ENCODE results near the gene MED27. TPM values are rescaled to one million over a fixed set of nuclear protein-coding genes. Genes with fewer than 3 reads are reported as not detected.

The MED27 gene
- total and polyA plus RNA-seq, 7 donors = 10.7 to 24.4 (median 14.2) TPM

DNA sequence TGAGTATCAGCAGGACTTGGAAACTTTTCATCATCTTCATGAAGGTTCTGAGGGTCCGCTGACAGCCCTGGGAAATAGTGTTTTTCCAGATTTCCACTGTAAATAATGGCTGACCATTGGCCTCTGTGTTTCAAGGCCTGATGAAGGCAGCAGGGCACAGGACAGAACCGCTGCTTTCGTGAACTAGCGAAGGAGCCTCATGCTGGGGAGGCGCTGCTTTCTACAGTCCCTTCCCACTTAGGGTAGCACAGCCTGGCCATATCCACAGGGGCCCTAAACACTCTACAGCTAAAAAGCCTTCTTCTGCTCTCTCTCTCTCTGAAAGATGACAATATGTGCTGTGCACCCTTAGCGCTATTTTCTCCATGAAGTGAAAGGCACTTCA is 118.2 kb downstream of the MED27 start:
- 97 to 98% (median 98%) methylated on average over 6 of the region's 6 CpGs for WGBS, 3 donors

DNA sequence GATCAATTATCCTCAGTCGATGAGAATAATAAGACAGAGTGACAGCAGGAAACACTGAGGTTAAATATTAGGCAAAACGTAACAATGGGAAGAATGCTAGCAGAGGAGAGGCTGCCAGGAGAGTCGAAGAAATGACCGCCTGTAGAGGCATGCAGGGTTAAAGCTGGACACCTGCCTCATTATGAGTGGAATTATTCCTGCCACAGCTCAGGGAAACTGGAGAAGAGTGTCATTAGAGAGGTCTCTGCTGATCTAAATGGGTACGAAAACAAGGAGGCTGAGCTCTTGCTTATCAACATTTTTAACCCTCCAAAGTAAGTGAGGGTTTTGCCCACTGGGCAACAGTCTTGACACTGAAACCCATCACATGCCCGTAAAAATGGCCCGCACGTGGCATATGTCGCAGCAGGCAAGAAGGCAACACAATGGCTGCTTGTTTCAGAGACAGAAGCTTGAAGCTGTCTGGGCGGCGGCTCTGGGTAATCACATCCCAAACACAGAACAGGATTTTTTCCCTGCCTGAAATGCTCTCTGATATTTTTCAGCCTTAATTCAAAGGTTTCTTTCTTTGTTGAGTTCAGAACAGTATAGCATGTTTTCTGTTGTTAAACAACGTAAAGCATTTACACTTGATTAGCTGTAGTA is 118.7 kb downstream of the MED27 start:
- Histone ChIP-seq H3K27ac (peak overlapping the region; percentile 50), H3K27me3 (ENCODE audit: insufficient read depth in 3 of 3, low read length in 2 of 3) (no peaks in the 10 kb centered on the region), H3K4me1 (peaks cover 25% of the 10 kb centered on the region), H3K9me3 (no peaks in the 10 kb centered on the region), H3K4me3 (no peak overlapping the region), H3K36me3 (ENCODE audit: insufficient read depth in 1 of 2, low read depth in 1 of 2) (no peaks in the 10 kb centered on the region)
- no peak for TF ChIP-seq CTCF (IDR thresholded peaks at IDR 0.05)
- 39 to 44% (median 40%) methylated on average over 12 of the region's 12 CpGs for WGBS, 3 donors
- peak; percentile 69 to 74 (median 71) for ATAC-seq
- DNase-seq = no peak
- intact Hi-C loops (cut with DNase I) = no loop called here

More for the DNA sequence above, 118.2 kb downstream of the MED27 start:
- ATAC-seq = no peak
- Histone ChIP-seq H3K4me3 (no peak overlapping the region), H3K9me3 (no peaks in the 10 kb centered on the region), H3K27ac (no peak overlapping the region), H3K36me3 (ENCODE audit: insufficient read depth in 1 of 2, low read depth in 1 of 2) (no peaks in the 10 kb centered on the region), H3K27me3 (ENCODE audit: insufficient read depth in 3 of 3, low read length in 2 of 3) (no peaks in the 10 kb centered on the region), H3K4me1 (peaks cover 25% of the 10 kb centered on the region)
- TF ChIP-seq CTCF (IDR thresholded peaks at IDR 0.05) = no peak
- intact Hi-C loops (cut with DNase I) = no loop called here
- DNase-seq = no peak

GRCh38 chr9:131960311-131960710 is 119.4 kb downstream of the MED27 start:
- no peak overlapping the region for H3K4me3 ChIP-seq
- WGBS, 3 donors = 53 to 70% (median 61%) methylated on average over 9 of the region's 9 CpGs
- ATAC-seq (peak; percentile 61 to 75 (median 69)), DNase-seq (no peak)
- peak overlapping the region; percentile 50 for H3K27ac ChIP-seq
- H3K9me3 ChIP-seq = no peaks in the 10 kb centered on the region
- intact Hi-C loops (cut with DNase I) = no loop called here
- TF ChIP-seq CTCF (IDR thresholded peaks at IDR 0.05) = no peak
- H3K27me3 ChIP-seq (ENCODE audit: insufficient read depth in 3 of 3, low read length in 2 of 3) = no peaks in the 10 kb centered on the region
- no peaks in the 10 kb centered on the region for H3K36me3 ChIP-seq (ENCODE audit: insufficient read depth in 1 of 2, low read depth in 1 of 2)
- H3K4me1 ChIP-seq = peaks cover 25% of the 10 kb centered on the region

- no peak for DNase-seq
- Histone ChIP-seq H3K4me1 (peaks cover 25% of the 10 kb centered on the region), H3K27me3 (ENCODE audit: insufficient read depth in 3 of 3, low read length in 2 of 3) (no peaks in the 10 kb centered on the region), H3K27ac (peak overlapping the region; percentile 50), H3K4me3 (no peak overlapping the region), H3K36me3 (ENCODE audit: insufficient read depth in 1 of 2, low read depth in 1 of 2) (no peaks in the 10 kb centered on the region), H3K9me3 (no peaks in the 10 kb centered on the region)
- no peak for TF ChIP-seq CTCF (IDR thresholded peaks at IDR 0.05)
- intact Hi-C loops (cut with DNase I) = no loop called here
- WGBS, 3 donors = 39 to 51% (median 43%) methylated on average over 2 of the region's 2 CpGs
- ATAC-seq = peak; percentile 23 to 44 (median 38)
These were observed 119.8 kb downstream of the MED27 start for GRCh38 chr9:131959887-131960286.

GRCh38 chr9:131959056-131959455 is 120.6 kb downstream of the MED27 start:
- ATAC-seq = peak; percentile 30 to 77 (median 54)
- Histone ChIP-seq H3K27ac (no peak overlapping the region), H3K27me3 (ENCODE audit: insufficient read depth in 3 of 3, low read length in 2 of 3) (no peaks in the 10 kb centered on the region), H3K9me3 (no peaks in the 10 kb centered on the region), H3K4me3 (no peak overlapping the region), H3K36me3 (ENCODE audit: insufficient read depth in 1 of 2, low read depth in 1 of 2) (no peaks in the 10 kb centered on the region), H3K4me1 (peaks cover 25% of the 10 kb centered on the region)
- no peak for TF ChIP-seq CTCF (IDR thresholded peaks at IDR 0.05)
- intact Hi-C loops (cut with DNase I) = no loop called here
- WGBS, 3 donors = 59 to 65% (median 63%) methylated on average over 3 of the region's 3 CpGs
- no peak for DNase-seq

Measured in psoas muscle (tissue), 8 donors.